IPS-15b (cell line): Measurements from ENCODE around the gene SNAPC5.
"Not testable (repeated sequence)": the region's sequence is repeated elsewhere in the genome, so short reads cannot be mapped to it uniquely, and the experiment has no call there.

ENCODE experiments used
- H3K27me3 ChIP-seq: one replicate; pipeline ENCODE4 v1.6.1; 2013; ENCODE audit warnings: low read length; ENCODE audit not compliant: control insufficient read depth, insufficient read depth
- H3K36me3 ChIP-seq: one replicate; pipeline ENCODE4 v1.6.1; 2013; ENCODE audit warnings: low read length; ENCODE audit not compliant: control insufficient read depth, insufficient read depth
- H3K4me1 ChIP-seq: one replicate; pipeline ENCODE4 v1.6.1; 2013; ENCODE audit warnings: mild to moderate bottlenecking, low read length; ENCODE audit not compliant: control insufficient read depth, insufficient read depth
- H3K4me3 ChIP-seq: one replicate; pipeline ENCODE4 v1.5.1; 2013; ENCODE audit warnings: low read depth, low read length
- H3K9ac ChIP-seq: one replicate; pipeline ENCODE4 v1.6.1; 2013; ENCODE audit warnings: low read depth, mild to moderate bottlenecking, low read length
- H3K9me3 ChIP-seq: one replicate; pipeline ENCODE4 v1.6.1; 2013; ENCODE audit warnings: mild to moderate bottlenecking, low read length; ENCODE audit not compliant: control insufficient read depth, insufficient read depth

Gene SNAPC5

DNA sequence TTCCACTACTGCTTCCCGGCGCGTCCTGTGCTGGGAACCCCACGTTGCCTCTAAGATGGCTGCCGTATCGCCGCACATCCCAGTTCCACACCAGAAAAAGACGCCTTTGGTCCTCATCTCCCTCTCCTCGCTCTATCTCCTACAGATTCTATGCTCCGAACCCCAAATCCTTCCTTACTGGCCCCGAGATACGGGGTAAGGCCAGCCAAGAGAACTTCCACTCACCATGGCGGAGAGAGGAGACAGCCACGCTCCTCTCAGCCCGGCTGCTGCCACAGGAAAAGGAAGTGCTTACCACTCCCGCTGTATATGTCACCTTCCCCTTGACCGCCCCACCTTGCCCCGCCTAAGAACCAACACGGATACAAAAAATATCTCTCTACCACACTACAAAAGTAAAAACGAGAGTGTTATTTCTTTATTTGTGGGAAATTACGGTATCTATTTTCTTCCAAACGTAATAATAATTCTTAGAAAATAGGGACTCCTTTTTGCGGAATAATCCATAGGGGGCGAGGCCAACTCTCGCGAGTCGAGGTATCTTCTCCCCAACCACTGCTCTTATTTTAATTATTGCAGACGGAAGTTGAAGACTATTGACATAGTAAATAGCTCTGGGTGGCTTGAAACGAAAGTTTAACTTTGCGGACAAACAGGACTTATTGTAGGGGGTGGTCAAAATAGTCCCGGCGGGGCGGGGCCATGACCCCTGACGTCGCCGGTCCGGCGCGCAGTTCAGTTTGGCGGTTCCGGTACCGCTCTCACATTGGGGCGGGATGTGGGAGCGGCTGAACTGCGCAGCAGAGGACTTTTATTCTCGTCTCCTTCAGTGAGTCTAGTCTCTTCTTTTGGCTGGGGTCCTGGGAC is 7.2 kb upstream of the SNAPC5 start, which contains the start of the genes RPL4 and ZWILCH:
RPL4 (minus strand) TSS at position 293 of the 867 bp plus-strand sequence; CDS start at position 228, 65 bp downstream.
ZWILCH (plus strand) TSS at position 764 of the 867 bp plus-strand sequence; CDS start at position 777, 13 bp downstream.
- H3K27me3 ChIP-seq, result no peaks in the 10 kb centered on the region
- H3K9me3 ChIP-seq, result no peaks in the 10 kb centered on the region
- H3K4me3 ChIP-seq, result peak within 1 kb of the TSS; percentile 73
- H3K36me3 ChIP-seq, result peaks cover 28% of the 10 kb centered on the region
- peak within 1 kb of the TSS; percentile 99 for H3K9ac ChIP-seq
- H3K4me1 ChIP-seq, result no peaks in the 10 kb centered on the region

DNA sequence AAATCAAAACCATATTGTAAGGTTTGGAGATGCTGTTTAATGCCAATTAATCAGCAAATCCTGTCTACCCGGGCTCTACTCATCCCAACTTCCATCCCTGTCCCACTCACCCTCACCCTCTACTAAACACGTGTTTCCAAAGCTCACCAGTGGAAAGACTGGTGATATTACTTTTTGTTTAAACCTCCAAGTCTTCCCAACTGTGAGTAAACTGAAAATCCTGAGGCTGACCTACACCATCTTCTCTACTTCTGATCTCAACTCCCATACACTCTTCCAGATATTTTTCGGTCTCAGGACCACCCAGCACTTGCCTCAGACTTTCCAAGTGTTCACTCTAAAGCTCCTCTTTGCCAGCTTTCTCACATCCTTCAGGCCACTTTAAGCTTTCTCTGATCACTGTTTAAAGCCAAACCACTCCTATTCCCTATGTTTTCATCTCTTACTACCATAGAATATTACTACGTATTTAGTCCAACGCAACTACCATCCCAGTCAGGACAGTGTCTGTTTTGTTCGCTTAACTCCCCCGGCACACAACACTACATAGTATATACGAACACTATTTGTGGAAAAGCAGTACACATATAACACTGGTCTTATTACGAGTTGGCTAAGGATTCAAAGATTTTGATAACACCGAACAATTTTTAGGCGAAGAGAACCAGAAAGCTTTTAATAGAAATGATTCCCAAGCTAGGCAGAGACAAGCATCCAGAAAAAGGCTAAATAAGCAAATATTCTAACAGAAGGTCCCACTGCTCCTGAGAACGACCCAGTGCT is 6.4 kb upstream of the SNAPC5 start:
- no peaks in the 10 kb centered on the region for H3K4me1 ChIP-seq
- peak overlapping the region; percentile 99 for H3K9ac ChIP-seq
- peaks cover 33% of the 10 kb centered on the region for H3K36me3 ChIP-seq
- no peaks in the 10 kb centered on the region for H3K27me3 ChIP-seq
- H3K9me3 ChIP-seq, result no peaks in the 10 kb centered on the region
- peak overlapping the region; percentile 73 for H3K4me3 ChIP-seq

- not testable (repeated sequence) for H3K27me3 ChIP-seq, H3K4me1 ChIP-seq, H3K9me3 ChIP-seq
- Histone ChIP-seq H3K36me3 (peaks cover 40% of the 10 kb centered on the region), H3K4me3 (peak overlapping the region; percentile 73), H3K9ac (peak overlapping the region; percentile 99)
These were observed 5.6 kb upstream of the SNAPC5 start for GRCh38 chr15:66503041-66503648.

GRCh38 chr15:66502491-66502890 is 4.9 kb upstream of the SNAPC5 start:
- H3K9me3 ChIP-seq, result no peaks in the 10 kb centered on the region
- H3K4me3 ChIP-seq, result peak overlapping the region; percentile 73
- no peaks in the 10 kb centered on the region for H3K4me1 ChIP-seq
- peaks cover 40% of the 10 kb centered on the region for H3K36me3 ChIP-seq
- H3K27me3 ChIP-seq, result no peaks in the 10 kb centered on the region
- peak overlapping the region; percentile 99 for H3K9ac ChIP-seq

DNA sequence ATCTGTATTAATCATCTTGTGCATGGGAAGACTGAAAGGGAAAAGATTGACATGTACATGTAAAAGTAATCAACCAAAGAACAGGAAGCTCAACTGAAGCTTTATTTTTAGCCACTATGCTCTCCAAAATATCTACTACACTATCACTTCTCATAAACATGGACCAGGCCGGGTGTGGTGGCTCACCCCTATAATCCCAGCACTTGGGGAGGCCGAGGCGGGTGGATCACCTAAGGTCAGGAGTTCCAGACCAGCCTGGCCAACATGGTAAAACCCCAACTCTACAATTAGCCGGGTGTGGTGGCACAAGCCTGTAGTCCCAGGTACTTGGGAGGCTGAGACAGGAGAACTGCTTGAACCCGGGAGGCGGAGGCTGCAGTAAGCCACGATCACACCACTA is 2.8 kb upstream of the SNAPC5 start:
- not testable (repeated sequence) for H3K4me1 ChIP-seq, H3K9me3 ChIP-seq, H3K4me3 ChIP-seq, H3K9ac ChIP-seq, H3K27me3 ChIP-seq
- peaks cover 40% of the 10 kb centered on the region for H3K36me3 ChIP-seq

DNA sequence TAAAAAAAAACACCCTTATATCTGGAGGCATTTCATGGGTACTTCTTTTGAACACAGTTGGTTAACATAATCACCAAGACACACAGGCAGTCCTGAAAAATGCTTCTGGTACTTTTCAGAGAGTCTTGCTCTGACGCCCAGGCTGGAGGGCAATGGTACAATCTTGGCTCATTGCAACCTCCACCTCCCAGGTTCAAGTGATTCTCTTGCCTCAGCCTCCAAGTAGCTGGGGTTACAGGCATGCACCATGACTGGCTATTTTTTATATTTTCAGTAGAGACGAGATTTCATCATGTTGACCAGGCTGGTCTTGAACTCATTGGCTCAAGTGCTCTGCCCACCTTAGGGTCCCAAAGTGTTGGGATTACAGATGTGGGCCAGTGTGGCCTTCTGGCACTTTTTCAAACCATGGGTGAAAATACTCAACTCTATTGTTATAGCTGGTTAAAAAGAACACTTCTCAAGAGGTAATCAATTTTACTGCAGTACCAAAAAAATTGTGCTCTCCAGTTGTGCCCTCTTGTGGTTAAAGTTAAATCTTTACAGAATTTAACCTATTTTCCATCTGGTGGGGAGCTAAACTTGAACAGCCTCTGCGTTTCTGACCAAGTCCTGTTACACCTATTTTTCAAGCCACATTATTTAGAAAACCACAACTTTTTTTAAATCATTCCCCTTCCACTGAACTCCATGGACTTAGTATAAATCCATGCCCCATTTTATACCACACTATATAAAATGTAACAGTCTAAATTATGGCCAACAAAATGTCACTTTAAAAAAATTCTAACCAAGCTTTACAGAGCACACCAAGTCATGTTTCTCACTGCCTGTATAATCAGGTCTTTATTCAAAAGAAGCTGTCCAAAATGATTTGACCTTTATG is 1.2 kb upstream of the SNAPC5 start:
- Histone ChIP-seq H3K4me1 (no peaks in the 10 kb centered on the region), H3K4me3 (no peak overlapping the region), H3K9me3 (no peaks in the 10 kb centered on the region), H3K9ac (no peak overlapping the region), H3K36me3 (peaks cover 40% of the 10 kb centered on the region), H3K27me3 (no peaks in the 10 kb centered on the region)

DNA sequence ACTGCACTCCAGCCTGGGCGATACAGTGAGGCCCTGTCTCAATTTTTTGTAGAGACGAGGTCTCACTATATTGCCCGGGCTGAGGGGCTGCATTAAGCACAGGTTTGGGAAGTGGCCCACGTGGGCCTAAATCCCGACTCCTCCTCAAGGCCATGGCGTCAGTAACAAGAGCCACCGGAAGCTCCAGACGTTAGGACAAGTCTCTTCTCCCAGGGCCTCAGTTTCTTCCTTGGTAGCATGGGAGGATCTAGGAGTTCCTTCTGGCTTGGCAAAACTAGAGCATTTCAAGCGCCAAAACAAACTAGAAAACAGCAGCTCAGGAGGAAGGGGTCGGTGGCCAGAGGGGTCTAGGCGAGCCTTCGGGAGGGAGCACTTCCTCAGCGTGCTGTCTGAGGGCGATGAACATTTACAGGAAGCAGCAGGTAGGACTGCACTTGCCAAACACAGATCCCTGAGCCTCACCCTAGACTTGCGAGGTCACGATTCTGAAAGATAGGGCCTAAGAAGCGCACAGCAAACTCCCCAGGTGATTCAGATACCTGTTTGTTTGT is 536 bp downstream of the SNAPC5 start:
- Histone ChIP-seq H3K9ac (peak overlapping the region; percentile 98), H3K27me3 (no peaks in the 10 kb centered on the region), H3K9me3 (no peaks in the 10 kb centered on the region), H3K4me1 (no peaks in the 10 kb centered on the region), H3K36me3 (peaks cover 31% of the 10 kb centered on the region), H3K4me3 (peak overlapping the region; percentile 94)

DNA sequence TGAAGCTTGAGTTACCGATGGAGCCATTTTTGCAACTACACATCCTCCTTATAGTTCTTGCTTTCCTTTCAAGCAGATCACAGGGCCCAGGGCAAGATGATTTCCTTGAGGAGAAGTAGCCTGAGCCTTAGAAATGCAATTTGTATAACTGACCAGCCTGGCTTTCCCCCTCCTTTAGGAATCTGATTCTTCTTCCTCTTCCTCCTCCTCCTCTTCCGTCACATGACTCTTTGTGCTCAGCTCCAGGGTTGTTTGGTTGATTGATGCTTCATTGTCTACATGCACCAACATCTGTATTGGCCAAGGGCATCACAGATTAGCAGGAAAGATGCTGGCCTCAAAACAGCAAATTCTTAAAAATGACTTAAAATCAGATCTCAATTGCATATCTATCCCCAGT is 3.3 kb downstream of the SNAPC5 start:
- H3K9me3 ChIP-seq, result no peaks in the 10 kb centered on the region
- H3K4me3 ChIP-seq, result no peak overlapping the region
- H3K36me3 ChIP-seq, result peaks cover 12% of the 10 kb centered on the region
- H3K27me3 ChIP-seq, result no peaks in the 10 kb centered on the region
- H3K4me1 ChIP-seq, result no peaks in the 10 kb centered on the region
- H3K9ac ChIP-seq, result no peak overlapping the region

GRCh38 chr15:66491846-66492245 is 5.7 kb downstream of the SNAPC5 start:
- H3K36me3 ChIP-seq, result peaks cover 3% of the 10 kb centered on the region

DNA sequence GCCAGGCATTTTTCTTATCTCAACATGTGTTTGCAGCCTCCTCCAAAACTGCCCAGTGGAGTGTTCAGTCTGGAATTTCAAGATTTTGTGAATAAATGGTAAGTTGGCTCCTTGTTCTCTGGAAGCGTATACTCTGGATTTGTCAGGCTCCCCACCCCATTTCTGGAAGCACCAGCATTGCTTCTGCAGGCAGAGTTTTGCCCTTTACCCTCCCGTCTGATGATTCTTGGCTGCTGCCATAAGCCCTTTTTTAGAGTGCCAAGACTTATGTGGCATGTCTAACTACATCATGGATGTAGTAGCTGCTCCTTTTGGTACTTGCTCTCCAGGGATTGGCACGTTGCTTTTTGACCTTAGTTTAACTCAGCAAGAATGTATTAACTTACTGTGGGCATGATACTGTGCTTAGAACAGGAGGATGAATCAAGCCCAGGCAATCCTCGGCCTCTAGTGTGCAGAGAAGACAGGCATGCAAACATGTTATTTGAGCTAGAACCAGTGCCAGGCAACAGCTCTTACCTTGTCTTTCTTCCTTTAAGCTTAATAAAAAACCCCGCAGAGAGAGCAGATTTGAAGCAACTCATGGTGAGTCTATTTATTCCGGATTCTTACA is 8.3 kb downstream of the SNAPC5 start:
- peaks cover 3% of the 10 kb centered on the region for H3K36me3 ChIP-seq
- no peaks in the 10 kb centered on the region for H3K27me3 ChIP-seq
- no peak overlapping the region for H3K4me3 ChIP-seq
- H3K9me3 ChIP-seq, result no peaks in the 10 kb centered on the region
- no peak overlapping the region for H3K9ac ChIP-seq
- H3K4me1 ChIP-seq, result no peaks in the 10 kb centered on the region

More at GRCh38 chr15:66491846-66492245, 5.7 kb downstream of the SNAPC5 start:
- Histone ChIP-seq H3K27me3 (no peaks in the 10 kb centered on the region), H3K4me1 (no peaks in the 10 kb centered on the region), H3K4me3 (no peak overlapping the region), H3K9ac (no peak overlapping the region), H3K9me3 (no peaks in the 10 kb centered on the region)
